K562 (cell line): ENCODE data around the gene GATA2. TPM values are rescaled to one million over a fixed set of nuclear protein-coding genes. Genes with fewer than 3 reads are reported as not detected.

Experiments
- ATAC-seq: fragments of 200-7000 bp; cut with Tn5 transposase; 3 replicates; pipeline ENCODE4 v1.9.1; 2020; ENCODE audit warnings: moderate library complexity
- BruUV-seq: library from RNA; stranded (reverse); fragments of 400-500 nt; replicated peaks from 2 replicates; lab custom pipeline; 2021; lab: Mats Ljungman, UMichigan
- CTCF ChIA-PET: fragments of 300-600 bp; formaldehyde crosslinking; extraction: SDS; loops from one replicate; lab custom pipeline; 2021; ENCODE audit warnings: low intra/inter-chr PET ratio; lab: Yijun Ruan, JAX
- POLR2A ChIA-PET: fragments of 300-600, 350-650 bp; sonication (Branson Sonifier 250); formaldehyde crosslinking; extraction: SDS; loops from one replicate; lab custom pipeline; 2021; ENCODE audit warnings: antibody characterized with exemption, inconsistent platforms; lab: Yijun Ruan, JAX
- DNase-seq, 4 experiments: peaks; one replicate each; pipeline versions ENCODE4 v3.0.0 to v3.0.0-alpha.2; 2011 to 2018; ENCODE audit warnings: low spot score in 3 of 4, mixed read lengths in 3 of 4; ENCODE audit errors: extremely low read depth in 1 of 4
- FAIRE-seq: peaks from 2 replicates; lab custom pipeline; 2011; peaks lifted over from hg19 to GRCh38; lab: Jason Lieb, UNC
- H2AFZ ChIP-seq: 2 replicates; pipeline ENCODE4 v1.6.0; 2011; ENCODE audit warnings: low read depth, low read length, control low read depth, inconsistent platforms
- H3K27ac ChIP-seq: fragments of 200-600 bp; 3 replicates; pipeline ENCODE4 v1.8.0; 2011; ENCODE audit warnings: low read depth, mild to moderate bottlenecking, control low read depth, inconsistent platforms, low read length, moderate library complexity, mixed read lengths; ENCODE audit errors: extremely low read depth
- H3K27me3 ChIP-seq, 2 experiments: fragments of 300-600 bp in 1 of 2; 2 replicates in 1 of 2; 3 replicates in 1 of 2; pipeline versions ENCODE4 v1.6.0 to v1.8.0; 2011; ENCODE audit warnings: inconsistent platforms in 2 of 2, low read length in 2 of 2, mild to moderate bottlenecking in 1 of 2, mixed read lengths in 1 of 2, moderate library complexity in 1 of 2; ENCODE audit not compliant: control insufficient read depth in 2 of 2, insufficient read depth in 2 of 2
- H3K36me3 ChIP-seq: fragments of 300-600 bp; 3 replicates; pipeline ENCODE4 v1.8.0; 2011; ENCODE audit warnings: mild to moderate bottlenecking, low read length, inconsistent platforms; ENCODE audit not compliant: control insufficient read depth, insufficient read depth
- H3K4me1 ChIP-seq, 2 experiments: fragments of 200-600 bp in 1 of 2; replicated peaks in 1 of 2; 2 replicates in 1 of 2; 3 replicates in 1 of 2; pipeline versions ENCODE4 v1.5.1 to v1.8.0; 2011; ENCODE audit warnings: inconsistent platforms in 2 of 2, low read length in 2 of 2, mild to moderate bottlenecking in 1 of 2, mixed read lengths in 1 of 2, moderate library complexity in 1 of 2; ENCODE audit not compliant: control insufficient read depth in 2 of 2, insufficient read depth in 2 of 2
- H3K4me2 ChIP-seq: 2 replicates; pipeline ENCODE4 v1.6.1; 2011; ENCODE audit warnings: low read length, control low read depth, inconsistent platforms, mixed read lengths; ENCODE audit not compliant: insufficient read depth
- H3K4me3 ChIP-seq: fragments of 200-600 bp; sonication (generic), shearing (Covaris generic); 2 replicates; pipeline ENCODE4 v1.5.1; 2016; ENCODE audit warnings: control low read depth, inconsistent platforms
- H3K79me2 ChIP-seq: fragments of 200-600 bp; 3 replicates; pipeline ENCODE4 v1.8.0; 2011; ENCODE audit warnings: low read length, inconsistent platforms; ENCODE audit not compliant: control insufficient read depth, insufficient read depth
- H3K9ac ChIP-seq, 2 experiments: 2 replicates each; pipeline versions ENCODE4 v1.6.0 to v1.6.1; 2011; ENCODE audit warnings: low read depth in 2 of 2, low read length in 2 of 2, control low read depth in 1 of 2, inconsistent platforms in 1 of 2, mild to moderate bottlenecking in 1 of 2, mixed read lengths in 1 of 2; ENCODE audit not compliant: insufficient read depth in 1 of 2
- H3K9me1 ChIP-seq: one replicate; pipeline ENCODE4 v1.6.0; 2011; ENCODE audit warnings: inconsistent platforms, mild to moderate bottlenecking, low read length, moderate library complexity; ENCODE audit not compliant: control insufficient read depth, insufficient read depth
- H3K9me3 ChIP-seq: replicated peaks from 2 replicates; pipeline ENCODE4 v1.5.1; 2011; ENCODE audit warnings: low read depth, low read length, inconsistent platforms; ENCODE audit not compliant: control insufficient read depth, insufficient read depth
- H4K20me1 ChIP-seq: replicated peaks from 2 replicates; pipeline ENCODE4 v1.6.1; 2011; ENCODE audit warnings: low read length, inconsistent platforms, mixed read lengths; ENCODE audit not compliant: control insufficient read depth, insufficient read depth
- BHLHE40 ChIP-seq: IDR thresholded peaks from 2 replicates; pipeline ENCODE4 v1.6.1; 2011; ENCODE audit warnings: low read length, improper control_type of control experiment
- FOXJ3 ChIP-seq: sonication (generic); formaldehyde crosslinking; IDR thresholded peaks from 2 replicates; pipeline ENCODE4 v1.4.0; 2020; ENCODE audit warnings: mild to moderate bottlenecking, missing genetic modification reagents
- HDAC1 ChIP-seq, 2 experiments: fragments of 450-650 bp; IDR thresholded peaks; 2 replicates each; pipeline ENCODE4 v1.6.1; 2016 to 2017; ENCODE audit warnings: inconsistent platforms in 1 of 2, mild to moderate bottlenecking in 1 of 2, moderate library complexity in 1 of 2
- KAT8 ChIP-seq: fragments of 450-650 bp; IDR thresholded peaks from 2 replicates; pipeline ENCODE4 v1.6.1; 2016; ENCODE audit warnings: low read depth, mild to moderate bottlenecking
- KLF13 ChIP-seq: fragments of 450-650 bp; IDR thresholded peaks from 2 replicates; pipeline ENCODE4 v1.6.1; 2016; ENCODE audit warnings: missing genetic modification characterization, low read depth, mild to moderate bottlenecking, missing compliant biosample characterization, moderate library complexity, borderline replicate concordance
- MNT ChIP-seq, 2 experiments: fragments of 450-650 bp; conservative IDR thresholded peaks; 2 replicates each; pipeline ENCODE4 v1.6.1; 2017; ENCODE audit warnings: mild to moderate bottlenecking in 2 of 2, moderate library complexity in 2 of 2
- OTX1 ChIP-seq: fragments of 450-650 bp; formaldehyde crosslinking; IDR thresholded peaks from 2 replicates; pipeline ENCODE4 v1.4.0; 2022; ENCODE audit warnings: mild to moderate bottlenecking
- PHF8 ChIP-seq: fragments of 200-600 bp; sonication (generic); IDR thresholded peaks from 2 replicates; pipeline ENCODE4 v1.6.1; 2012; ENCODE audit warnings: mixed run types, mild to moderate bottlenecking, inconsistent platforms, low read length, moderate library complexity, borderline replicate concordance
- RBM22 ChIP-seq: fragments of 200-400 bp; formaldehyde crosslinking; IDR thresholded peaks from 2 replicates; pipeline ENCODE4 v1.6.1; 2018; ENCODE audit warnings: low read length, low read depth; ENCODE audit not compliant: poor library complexity, severe bottlenecking
- YBX1 ChIP-seq: fragments of 450-650 bp; IDR thresholded peaks from 2 replicates; pipeline ENCODE4 v1.7.1; 2016; ENCODE audit warnings: mild to moderate bottlenecking
- ZFX ChIP-seq: sonication (generic); formaldehyde crosslinking; IDR thresholded peaks from 2 replicates; pipeline ENCODE4 v1.8.0; 2022; ENCODE audit warnings: mild to moderate bottlenecking, missing genetic modification reagents, moderate library complexity
- ZNF232 ChIP-seq: sonication (generic); formaldehyde crosslinking; IDR thresholded peaks from 2 replicates; pipeline ENCODE4 v1.8.0; 2022; ENCODE audit warnings: mild to moderate bottlenecking, missing genetic modification reagents
- ZNF589 ChIP-seq: fragments of 200-800 bp; sonication (Bioruptor generic); IDR thresholded peaks from 2 replicates; pipeline ENCODE4 v1.6.1; 2016; ENCODE audit warnings: low read depth, missing genetic modification characterization, missing compliant biosample characterization
- WGBS: fragments of 100-300 bp; shearing (Covaris generic); methylation state at CpG from one replicate; pipeline ENCODE4 v1.1.6; 2016; ENCODE audit warnings: low coverage, mixed read lengths; ENCODE audit not compliant: insufficient coverage; ENCODE audit errors: missing lambda C conversion rate; 5-methylcytosine and 5-hydroxymethylcytosine counted together
- in situ Hi-C: fragments of 300-500 bp; cut with MboI; formaldehyde crosslinking; loops from 4 replicates; pipeline ENCODE4 v1.15.0; 2018; ENCODE audit warnings: inconsistent platforms, mixed read lengths
- intact Hi-C: fragments of 100-400 bp; cut with micrococcal nuclease; formaldehyde crosslinking; loops from 2 replicates; pipeline ENCODE4 v1.14.2; 2022
- polyA plus RNA-seq, 8 experiments: library from polyadenylated mRNA; depleted of rRNA in 4 of 8; stranded (reverse) in 5 of 8; unstranded in 3 of 8; fragments of >200 nt; fragmentation: Nextera tagmentation in 2 of 8; fragmentation: Illumina TruSeq in 1 of 8; extraction: Ambion mirVana in 2 of 8; extraction: Trizol in 1 of 8; gene quantifications; 2 replicates each; pipeline versions ENCODE4 v1.2.1 to v1.2.3, GENCODE V29; 2011 to 2014; ENCODE audit warnings: inconsistent platforms in 1 of 8, missing spikeins in 1 of 8
- total RNA-seq, 7 experiments: library from RNA; depleted of rRNA in 6 of 7; stranded (reverse); fragments of >200 nt in 6 of 7; fragmentation: Illumina TruSeq in 2 of 7; extraction: Trizol in 2 of 7; gene quantifications; 2 replicates each; pipeline versions ENCODE4 v1.2.1 to v1.2.3, GENCODE V29; 2011 to 2021; ENCODE audit warnings: low replicate concordance in 1 of 7
- TF ChIP-seq, protein P1 (sequence below), 2 experiments: fragments of 450-650 bp; IDR thresholded peaks; 2 replicates each; pipeline ENCODE4 v1.6.1; 2018; ENCODE audit warnings: mild to moderate bottlenecking in 2 of 2, low read depth in 1 of 2; ENCODE audit not compliant: partially characterized antibody in 2 of 2

GATA2 gene
- total and polyA plus RNA-seq, 9 of the 15 experiments (the other 6 are each of a cell fraction or from before 2014, with no cell fraction given), result 8.5 to 218 (median 50.8) TPM

DNA sequence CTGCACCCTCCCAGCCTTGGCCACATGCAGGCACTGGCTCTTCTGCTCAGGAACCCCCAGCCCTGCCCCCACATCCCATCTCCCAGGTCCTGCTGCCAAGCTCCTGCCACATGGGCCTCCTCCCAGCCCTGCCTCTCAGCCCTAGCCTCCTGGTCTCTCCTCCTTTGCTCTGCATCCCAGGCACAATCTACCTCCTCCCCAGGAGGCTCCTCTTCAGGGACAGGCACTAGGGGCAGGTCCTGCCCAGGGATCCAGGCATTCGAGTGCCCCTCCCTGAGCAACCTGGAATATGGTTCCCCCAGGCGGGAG is 38.7 kb downstream of the GATA2 start (continued):
- no peak for TF ChIP-seq KLF13 (tag)
- TF ChIP-seq, all 486 proteins: peak for 0

- no peak for DNase-seq
- FAIRE-seq, result no peak
- Histone ChIP-seq H3K27me3 (no peaks in the 10 kb centered on the region; a peak in 3 of 5 replicates), H3K9me3 (no peaks in the 10 kb centered on the region), H3K4me1 (peaks cover 6 to 49% of the 10 kb centered on the region in 2 experiments; a peak in 3 of 5 replicates), H2AFZ (no peak overlapping the region), H3K9me1 (no peaks in the 10 kb centered on the region), H3K36me3 (no peaks in the 10 kb centered on the region), H3K27ac (no peak overlapping the region), H3K4me3 (no peak overlapping the region), H4K20me1 (no peaks in the 10 kb centered on the region), H3K79me2 (no peaks in the 10 kb centered on the region), H3K9ac (no peak overlapping the region), H3K4me2 (no peak overlapping the region)
- in situ Hi-C loops (no loop called here), intact Hi-C loops (no loop called here)
- BruUV-seq, result no TSS peak
- peak; percentile 44 for ATAC-seq
- ChIA-PET POLR2A (interaction anchor here (0.7 kb wide), 1 partner anchor 12 kb away, joined by 3 read pairs; no protein-coding TSS in a partner anchor), CTCF (no interaction called here)
- 35% methylated on average over 6 of the region's 21 CpGs for WGBS
- TF ChIP-seq KAT8 (no peak), ZFX (CRISPR knock-in tag) (no peak), PHF8 (no peak), ZNF589 (CRISPR knock-in tag) (no peak), BHLHE40 (no peak), YBX1 (no peak), OTX1 (CRISPR knock-in tag) (no peak), ZNF232 (CRISPR knock-in tag) (no peak), HDAC1 (IDR thresholded peaks at IDR 0.05) (no peak), MNT (conservative IDR thresholded peaks at IDR 0.05) (no peak), RBM22 (no peak), FOXJ3 (CRISPR knock-in tag) (no peak)
- TF ChIP-seq, protein P1, sequence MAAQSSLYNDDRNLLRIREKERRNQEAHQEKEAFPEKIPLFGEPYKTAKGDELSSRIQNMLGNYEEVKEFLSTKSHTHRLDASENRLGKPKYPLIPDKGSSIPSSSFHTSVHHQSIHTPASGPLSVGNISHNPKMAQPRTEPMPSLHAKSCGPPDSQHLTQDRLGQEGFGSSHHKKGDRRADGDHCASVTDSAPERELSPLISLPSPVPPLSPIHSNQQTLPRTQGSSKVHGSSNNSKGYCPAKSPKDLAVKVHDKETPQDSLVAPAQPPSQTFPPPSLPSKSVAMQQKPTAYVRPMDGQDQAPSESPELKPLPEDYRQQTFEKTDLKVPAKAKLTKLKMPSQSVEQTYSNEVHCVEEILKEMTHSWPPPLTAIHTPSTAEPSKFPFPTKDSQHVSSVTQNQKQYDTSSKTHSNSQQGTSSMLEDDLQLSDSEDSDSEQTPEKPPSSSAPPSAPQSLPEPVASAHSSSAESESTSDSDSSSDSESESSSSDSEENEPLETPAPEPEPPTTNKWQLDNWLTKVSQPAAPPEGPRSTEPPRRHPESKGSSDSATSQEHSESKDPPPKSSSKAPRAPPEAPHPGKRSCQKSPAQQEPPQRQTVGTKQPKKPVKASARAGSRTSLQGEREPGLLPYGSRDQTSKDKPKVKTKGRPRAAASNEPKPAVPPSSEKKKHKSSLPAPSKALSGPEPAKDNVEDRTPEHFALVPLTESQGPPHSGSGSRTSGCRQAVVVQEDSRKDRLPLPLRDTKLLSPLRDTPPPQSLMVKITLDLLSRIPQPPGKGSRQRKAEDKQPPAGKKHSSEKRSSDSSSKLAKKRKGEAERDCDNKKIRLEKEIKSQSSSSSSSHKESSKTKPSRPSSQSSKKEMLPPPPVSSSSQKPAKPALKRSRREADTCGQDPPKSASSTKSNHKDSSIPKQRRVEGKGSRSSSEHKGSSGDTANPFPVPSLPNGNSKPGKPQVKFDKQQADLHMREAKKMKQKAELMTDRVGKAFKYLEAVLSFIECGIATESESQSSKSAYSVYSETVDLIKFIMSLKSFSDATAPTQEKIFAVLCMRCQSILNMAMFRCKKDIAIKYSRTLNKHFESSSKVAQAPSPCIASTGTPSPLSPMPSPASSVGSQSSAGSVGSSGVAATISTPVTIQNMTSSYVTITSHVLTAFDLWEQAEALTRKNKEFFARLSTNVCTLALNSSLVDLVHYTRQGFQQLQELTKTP (IDR thresholded peaks at IDR 0.05; ENCODE audit: low read depth in 1 of 2, partially characterized antibody in 2 of 2), result no peak
Measured at GRCh38 chr3:128453501-128454309, 39.3 kb downstream of the GATA2 start.
